HFFc6 (cell line): Measurements from ENCODE around the gene RAD54L2. TPM values are rescaled to one million over a fixed set of nuclear protein-coding genes. Genes with fewer than 3 reads are reported as not detected.
"Not testable (repeated sequence)": the region's sequence is repeated elsewhere in the genome, so short reads cannot be mapped to it uniquely, and the experiment has no call there.

Experiments
- DNase-seq: peaks from one replicate; pipeline ENCODE4 v3.0.0-alpha.2; 2018
- H3K27ac Mint-ChIP-seq: 2 replicates; pipeline ENCODE4 v1.8.0; 2020; ENCODE audit warnings: mild to moderate bottlenecking, mixed read lengths
- H3K27me3 Mint-ChIP-seq: 2 replicates; pipeline ENCODE4 v1.8.0; 2021; ENCODE audit warnings: mild to moderate bottlenecking, moderate library complexity, mixed read lengths; ENCODE audit not compliant: insufficient read depth
- H3K36me3 Mint-ChIP-seq: 2 replicates; pipeline ENCODE4 v1.8.0; 2021; ENCODE audit warnings: low read depth, mixed read lengths
- H3K4me1 Mint-ChIP-seq: 2 replicates; pipeline ENCODE4 v1.8.0; 2020; ENCODE audit warnings: low read depth, mixed read lengths
- H3K4me3 Mint-ChIP-seq: 2 replicates; pipeline ENCODE4 v1.8.0; 2020; ENCODE audit warnings: mild to moderate bottlenecking, moderate library complexity, mixed read lengths
- H3K9me3 Mint-ChIP-seq: 2 replicates; pipeline ENCODE4 v1.8.0; 2020; ENCODE audit warnings: mild to moderate bottlenecking, mixed read lengths
- CTCF ChIP-seq: fragments of 200-600 bp; sonication (generic); IDR thresholded peaks from 2 replicates; pipeline ENCODE4 v1.5.0; 2021; ENCODE audit warnings: antibody characterized with exemption, mild to moderate bottlenecking
- total RNA-seq, 6 experiments: library from RNA; stranded (reverse); fragmentation: NEBNext Ultra II Directional; extraction: Animal tissue kit (Norgen Biotek cat#: 25700); gene quantifications; 2 replicates in 1 of 6; 3 replicates in 5 of 6; pipeline ENCODE4 v1.2.3, GENCODE V29; 2021

Gene RAD54L2
- total RNA-seq, 6 experiments from 2014 or later: 18.6 to 21.3 (median 19.5) TPM

- Mint-ChIP-seq H3K9me3 (no peaks in the 10 kb centered on the region), H3K36me3 (no peaks in the 10 kb centered on the region), H3K4me3 (peak overlapping the region; percentile 95), H3K27me3 (no peaks in the 10 kb centered on the region; the same call in 1 of the 2 replicates), H3K27ac (peak overlapping the region; percentile 88), H3K4me1 (peaks cover 60% of the 10 kb centered on the region)
- no peak for DNase-seq
- TF ChIP-seq CTCF: no peak
Observed at GRCh38 chr3:51538115-51538458, 432 bp upstream of the RAD54L2 start.

GRCh38 chr3:51539291-51539941 lies 897 bp downstream of the RAD54L2 start:
- peak overlapping the region; percentile 91 for H3K27ac Mint-ChIP-seq
- no peaks in the 10 kb centered on the region for H3K36me3 Mint-ChIP-seq
- H3K9me3 Mint-ChIP-seq: no peaks in the 10 kb centered on the region
- no peaks in the 10 kb centered on the region; the same call in 1 of the 2 replicates for H3K27me3 Mint-ChIP-seq
- H3K4me3 Mint-ChIP-seq: peak overlapping the region; percentile 92
- no peak for TF ChIP-seq CTCF
- H3K4me1 Mint-ChIP-seq: peaks cover 60% of the 10 kb centered on the region
- peak; percentile 56 for DNase-seq

GRCh38 chr3:51542596-51542995 lies 4.1 kb downstream of the RAD54L2 start:
- H3K27me3 Mint-ChIP-seq, H3K27ac Mint-ChIP-seq, H3K9me3 Mint-ChIP-seq, H3K36me3 Mint-ChIP-seq, DNase-seq, H3K4me3 Mint-ChIP-seq: not testable (repeated sequence)
- H3K4me1 Mint-ChIP-seq: peaks cover 31% of the 10 kb centered on the region

GRCh38 chr3:51544011-51544775 lies 5.7 kb downstream of the RAD54L2 start:
- Mint-ChIP-seq H3K4me1 (peaks cover 25% of the 10 kb centered on the region), H3K36me3 (no peaks in the 10 kb centered on the region), H3K27me3 (peaks cover 1% of the 10 kb centered on the region), H3K9me3 (no peaks in the 10 kb centered on the region), H3K27ac (no peak overlapping the region), H3K4me3 (no peak overlapping the region)
- no peak for TF ChIP-seq CTCF
- no peak for DNase-seq

GRCh38 chr3:51547274-51547673 lies 8.8 kb downstream of the RAD54L2 start:
- Mint-ChIP-seq H3K9me3 (no peaks in the 10 kb centered on the region), H3K36me3 (no peaks in the 10 kb centered on the region; the same call in 1 of the 2 replicates), H3K27me3 (peaks cover 1% of the 10 kb centered on the region; the same call in 1 of the 2 replicates), H3K27ac (no peak overlapping the region), H3K4me1 (no peaks in the 10 kb centered on the region), H3K4me3 (no peak overlapping the region)
- no peak for DNase-seq
- no peak for TF ChIP-seq CTCF

GRCh38 chr3:51549311-51549710 lies 10.8 kb downstream of the RAD54L2 start:
- TF ChIP-seq CTCF: no peak
- no peak overlapping the region for H3K4me3 Mint-ChIP-seq

More at GRCh38 chr3:51549311-51549710, 10.8 kb downstream of the RAD54L2 start:
- no peak for DNase-seq
- Mint-ChIP-seq H3K9me3 (no peaks in the 10 kb centered on the region), H3K27ac (no peak overlapping the region), H3K36me3 (no peaks in the 10 kb centered on the region; the same call in 1 of the 2 replicates), H3K4me1 (no peaks in the 10 kb centered on the region), H3K27me3 (peaks cover 1% of the 10 kb centered on the region; the same call in 1 of the 2 replicates)
